Kidney glomerular epithelial cell (primary cell): Measurements from ENCODE around the gene ZNF783.
A peak's percentile ranks its signal among the peaks of the same experiment; 100 is the strongest.

Experiments used
- DNase-seq: peaks from one replicate; lab custom pipeline; 2025; lab: John Stamatoyannopoulos, UW

The ZNF783 gene

DNA sequence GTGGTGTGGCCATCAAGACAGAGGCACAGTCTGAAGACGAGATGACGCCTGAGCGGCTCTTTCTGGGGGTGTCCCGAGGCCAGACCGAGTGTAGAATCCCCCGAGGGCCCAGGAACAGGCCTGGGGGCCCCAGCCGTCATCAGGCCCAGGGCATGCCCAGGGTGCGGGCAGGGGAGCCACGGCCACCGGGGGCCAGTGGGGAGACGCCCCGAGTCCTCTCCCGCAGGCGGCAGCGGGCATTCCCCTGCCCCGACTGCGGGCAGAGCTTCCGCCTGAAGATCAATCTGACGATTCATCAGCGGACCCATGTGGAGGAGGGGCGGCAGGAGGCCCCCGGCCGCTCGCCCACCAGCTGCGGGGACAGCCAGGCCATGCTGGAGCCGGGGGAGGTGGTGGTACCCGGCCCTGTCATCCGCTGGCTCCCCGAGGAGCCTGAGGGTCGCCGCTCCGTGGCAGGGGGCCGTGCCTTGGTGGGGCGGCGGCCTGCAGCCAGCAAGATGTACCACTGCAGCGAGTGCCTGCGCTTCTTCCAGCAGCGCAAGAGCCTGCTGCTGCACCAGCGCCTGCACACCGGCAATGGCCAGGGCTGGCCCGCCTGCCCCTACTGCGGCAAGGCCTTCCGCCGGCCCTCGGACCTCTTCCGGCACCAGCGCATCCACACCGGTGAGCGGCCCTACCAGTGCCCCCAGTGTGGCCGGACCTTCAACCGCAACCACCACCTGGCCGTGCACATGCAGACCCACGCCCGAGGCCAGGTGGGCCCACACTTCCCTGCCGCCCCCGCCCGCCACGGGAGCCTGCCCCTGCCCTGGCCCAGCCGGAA is 19.7 kb downstream of the ZNF783 start:
- no peak for DNase-seq

DNA sequence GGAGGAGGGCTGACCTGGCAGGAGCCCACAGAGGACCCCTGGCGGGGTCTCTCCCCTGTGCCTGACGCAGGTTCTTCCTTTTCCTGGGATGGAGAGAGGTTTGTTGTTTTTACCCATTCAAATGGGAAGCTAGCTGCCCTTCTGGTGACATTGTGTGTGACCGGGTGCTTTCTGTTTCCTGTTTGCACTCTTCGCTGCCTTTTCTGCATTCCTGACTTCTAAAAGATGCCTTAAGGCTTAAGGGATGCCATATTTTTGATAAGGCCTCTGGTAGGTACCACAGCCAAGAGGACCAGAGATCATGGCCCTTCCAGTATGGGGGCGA is 20.3 kb downstream of the ZNF783 start:
- DNase-seq, result no peak

DNA sequence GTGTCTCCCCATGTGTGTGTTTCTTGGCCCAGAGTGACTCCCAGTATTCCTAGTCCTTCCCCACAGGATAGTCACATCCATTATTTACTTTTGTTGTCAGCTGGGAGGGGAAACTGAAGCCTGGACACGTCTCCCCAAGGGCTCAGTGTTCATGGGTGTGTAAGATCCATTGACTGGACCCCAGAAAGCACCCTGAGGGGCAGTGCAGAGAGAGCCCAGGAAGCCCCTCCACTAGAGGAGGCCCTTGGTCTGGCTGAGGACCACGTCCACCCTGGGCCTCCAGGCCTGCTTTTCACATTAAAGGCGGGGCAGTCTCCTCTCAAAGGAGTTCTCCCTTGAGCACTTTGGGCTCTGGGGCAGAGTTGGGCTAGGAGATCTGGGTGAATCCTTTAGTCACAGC is 21.3 kb downstream of the ZNF783 start:
- no peak for DNase-seq

DNA sequence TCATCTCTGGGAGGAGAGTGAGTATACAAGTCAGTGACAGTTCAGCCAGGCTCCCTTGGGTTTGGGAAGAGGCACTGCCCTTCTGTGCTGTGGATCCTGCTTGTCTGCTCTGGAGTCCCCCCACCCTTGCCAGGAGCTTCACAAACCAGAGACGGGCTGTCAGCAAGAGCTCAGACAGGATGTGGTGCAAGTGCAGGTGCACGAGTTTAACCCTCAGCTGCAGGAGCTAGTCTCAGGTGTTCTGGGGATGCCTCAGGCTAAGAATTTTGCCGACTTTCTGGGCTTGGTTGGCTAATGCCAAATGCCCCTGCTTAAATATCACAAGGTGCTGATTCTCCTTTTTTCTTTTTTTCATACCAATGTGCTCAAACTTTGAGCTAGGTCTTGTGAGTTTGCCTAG is 22.3 kb downstream of the ZNF783 start:
- DNase-seq, result no peak

DNA sequence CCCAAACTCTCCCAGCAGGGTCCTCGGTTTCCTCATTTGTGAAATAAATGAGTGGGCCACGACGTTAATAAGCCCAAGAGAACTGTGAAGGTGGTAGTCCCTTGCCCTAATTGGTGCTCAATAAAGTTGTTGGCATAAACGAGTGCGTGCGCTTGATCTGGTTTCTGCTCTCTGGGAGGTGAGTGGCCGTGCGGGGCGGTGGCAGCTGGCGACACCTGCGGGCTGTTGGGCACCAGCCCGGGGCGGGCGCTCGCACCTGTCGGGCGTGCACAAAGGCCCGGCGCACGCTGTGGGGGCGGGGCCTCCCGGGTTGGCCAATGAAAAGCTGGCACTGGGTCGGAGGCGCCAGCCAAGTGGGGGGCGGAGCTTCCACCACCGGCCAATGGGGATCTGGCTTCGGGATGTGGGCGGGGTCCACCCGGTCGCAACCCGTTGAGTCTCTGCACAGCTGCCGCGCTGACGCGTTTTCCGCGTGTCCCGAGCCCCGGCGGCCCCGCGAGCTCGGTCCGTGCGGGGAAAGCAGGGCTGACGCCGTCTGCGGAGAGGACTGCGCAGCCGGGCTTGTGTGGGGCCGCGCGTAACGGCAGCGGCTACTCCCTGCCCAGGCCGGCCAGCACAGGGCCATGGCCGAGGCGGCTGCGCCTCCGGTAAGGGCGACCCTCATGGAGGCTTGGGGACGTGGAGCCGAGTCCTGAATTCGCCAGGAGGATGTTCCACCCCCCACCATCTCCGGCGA is 23.0 kb downstream of the ZNF783 start:
- DNase-seq, result peak; percentile 87

DNA sequence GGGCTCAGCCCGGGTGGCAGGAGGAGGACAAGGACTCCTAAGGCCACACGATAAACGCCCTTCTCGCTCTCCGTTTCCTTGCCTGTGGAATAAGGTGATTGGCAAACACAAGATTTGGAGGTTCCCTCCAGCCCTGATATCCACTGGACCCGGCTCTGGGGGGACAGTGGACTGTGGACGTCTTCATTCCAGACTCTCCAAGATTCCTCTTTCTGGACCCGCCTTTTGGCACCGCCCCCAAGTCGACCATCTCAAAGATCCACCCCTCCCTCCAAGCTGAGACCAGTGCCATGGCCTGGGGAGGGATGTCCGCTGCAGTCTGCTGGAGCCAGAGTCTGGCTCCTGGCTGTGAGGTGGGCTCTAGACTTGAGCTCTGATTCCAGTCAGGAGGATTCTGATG is 23.6 kb downstream of the ZNF783 start:
- no peak for DNase-seq

DNA sequence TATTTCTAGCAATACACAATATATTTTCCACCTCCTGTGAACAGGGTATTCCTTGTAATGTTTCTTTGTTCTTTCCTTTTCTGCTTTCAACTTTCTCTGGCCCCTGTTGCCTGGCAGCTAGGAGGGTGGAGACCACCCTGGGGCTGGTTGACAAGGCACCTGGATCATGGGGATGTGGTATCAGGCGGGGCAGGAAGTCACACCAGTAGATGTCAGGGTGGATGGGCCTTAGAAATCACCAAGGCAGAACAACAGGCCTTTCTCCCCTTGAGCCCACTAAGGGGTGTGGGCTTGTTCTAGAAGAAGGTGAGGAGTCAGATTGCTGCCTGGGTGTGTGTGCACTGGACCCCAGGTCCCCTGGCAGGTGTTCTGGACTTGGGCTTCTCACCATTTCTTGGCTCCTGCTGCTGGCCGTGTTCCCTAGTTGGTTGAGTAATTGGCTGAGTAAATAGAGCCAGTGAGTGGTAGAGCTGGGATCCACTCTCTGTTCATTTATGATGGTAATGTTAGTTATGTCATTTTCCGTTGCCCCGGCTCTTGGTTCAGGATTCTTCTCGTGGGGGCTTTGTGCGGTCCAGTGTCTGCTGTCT is 24.9 kb downstream of the ZNF783 start:
- DNase-seq, result no peak

DNA sequence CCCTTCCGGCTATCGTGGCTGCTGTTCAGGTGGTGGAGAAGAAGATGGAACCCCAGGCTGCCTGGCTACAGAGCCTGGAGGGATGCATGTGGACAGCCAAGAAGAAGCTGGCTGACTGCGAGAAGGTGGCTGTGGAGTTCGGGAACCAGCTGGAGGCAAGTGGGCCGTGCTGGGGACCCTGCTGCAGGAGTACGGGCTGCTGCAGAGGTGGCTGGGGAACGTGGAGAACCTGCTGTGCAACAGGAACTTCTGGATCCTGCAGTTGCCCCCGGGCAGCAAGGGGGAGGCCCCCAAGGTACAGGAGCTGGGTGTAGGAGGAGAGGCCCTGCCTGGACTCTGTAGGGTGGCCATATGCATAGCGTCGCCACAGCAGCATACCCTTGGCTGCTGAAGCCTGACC is 25.6 kb downstream of the ZNF783 start:
- no peak for DNase-seq

DNA sequence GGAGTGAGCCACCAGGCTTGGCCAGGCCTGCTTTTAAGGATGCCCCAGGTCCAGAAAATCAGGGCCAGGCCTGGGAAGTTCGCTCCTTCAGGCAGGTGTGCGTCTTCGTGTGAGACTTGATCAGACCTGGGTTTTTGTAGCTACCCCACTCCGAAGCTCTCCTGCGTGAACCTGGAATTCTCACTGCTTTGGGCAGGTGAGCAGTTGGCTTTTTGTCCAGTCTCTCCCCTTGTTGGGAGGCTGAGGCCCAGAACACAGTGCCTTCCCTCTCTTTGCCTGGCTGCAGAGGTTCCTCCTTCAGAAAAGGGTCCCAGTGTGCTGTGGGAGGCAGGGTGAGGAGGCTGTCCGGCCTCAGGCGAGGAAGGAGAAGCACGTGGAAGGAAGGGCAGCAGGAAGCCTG is 27.3 kb downstream of the ZNF783 start:
- no peak for DNase-seq

DNA sequence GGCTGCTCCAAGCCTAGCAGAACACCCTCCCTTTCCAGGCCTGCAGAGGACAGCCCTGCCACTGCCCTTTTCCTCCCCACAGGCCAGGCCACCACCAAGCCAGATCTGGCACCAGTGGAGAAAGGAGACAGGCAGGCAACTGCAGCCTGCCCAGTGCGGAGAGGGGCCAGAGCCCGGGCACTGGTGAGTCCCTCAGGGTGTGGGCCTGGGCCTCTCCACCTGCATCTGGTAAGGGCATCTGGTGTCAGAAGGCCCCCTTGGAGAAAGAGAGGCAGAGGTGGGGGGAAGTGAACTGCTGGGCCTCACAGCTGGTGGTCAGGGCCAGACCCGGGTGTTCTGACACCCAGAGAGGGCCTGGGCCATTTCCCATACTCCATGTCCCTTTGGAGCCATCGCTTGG is 27.9 kb downstream of the ZNF783 start:
- DNase-seq, result no peak

DNA sequence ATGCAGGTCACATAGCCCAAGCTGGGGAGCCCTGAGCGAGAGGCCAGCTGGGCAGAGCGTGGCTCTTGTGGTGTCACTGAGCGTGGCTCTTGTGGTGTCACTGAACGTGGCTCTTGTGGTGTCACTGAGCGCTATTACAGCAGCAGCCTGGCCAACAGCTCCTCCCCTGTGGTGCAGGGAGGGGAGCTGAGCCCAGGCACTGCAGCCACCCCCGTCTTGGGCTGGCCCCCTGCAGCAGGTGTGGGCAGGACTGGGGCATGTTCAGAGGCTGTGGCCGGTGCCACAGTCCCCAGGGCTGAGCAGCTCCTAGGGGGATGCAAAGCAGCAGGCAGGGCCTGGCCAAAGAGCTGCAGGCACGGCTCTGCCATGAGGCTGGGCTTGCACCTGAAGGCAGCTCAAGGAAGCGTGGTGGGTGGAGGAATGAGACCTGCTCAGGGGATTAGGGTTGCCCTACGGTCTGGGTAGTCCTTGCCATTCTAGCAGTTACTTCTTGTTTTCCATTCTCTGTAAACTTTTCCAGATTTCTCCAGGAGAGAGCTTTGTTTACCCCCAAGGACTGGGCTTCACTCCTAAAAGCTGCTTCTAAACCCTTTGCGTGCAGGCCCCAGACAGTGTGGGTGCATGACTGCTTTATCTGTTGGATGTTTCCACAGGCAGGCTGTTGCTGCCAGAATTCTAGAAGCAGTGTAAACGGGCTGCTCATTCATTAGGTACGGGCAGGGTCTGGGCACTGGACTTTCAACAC is 29.2 kb downstream of the ZNF783 start:
- DNase-seq, result no peak

DNA sequence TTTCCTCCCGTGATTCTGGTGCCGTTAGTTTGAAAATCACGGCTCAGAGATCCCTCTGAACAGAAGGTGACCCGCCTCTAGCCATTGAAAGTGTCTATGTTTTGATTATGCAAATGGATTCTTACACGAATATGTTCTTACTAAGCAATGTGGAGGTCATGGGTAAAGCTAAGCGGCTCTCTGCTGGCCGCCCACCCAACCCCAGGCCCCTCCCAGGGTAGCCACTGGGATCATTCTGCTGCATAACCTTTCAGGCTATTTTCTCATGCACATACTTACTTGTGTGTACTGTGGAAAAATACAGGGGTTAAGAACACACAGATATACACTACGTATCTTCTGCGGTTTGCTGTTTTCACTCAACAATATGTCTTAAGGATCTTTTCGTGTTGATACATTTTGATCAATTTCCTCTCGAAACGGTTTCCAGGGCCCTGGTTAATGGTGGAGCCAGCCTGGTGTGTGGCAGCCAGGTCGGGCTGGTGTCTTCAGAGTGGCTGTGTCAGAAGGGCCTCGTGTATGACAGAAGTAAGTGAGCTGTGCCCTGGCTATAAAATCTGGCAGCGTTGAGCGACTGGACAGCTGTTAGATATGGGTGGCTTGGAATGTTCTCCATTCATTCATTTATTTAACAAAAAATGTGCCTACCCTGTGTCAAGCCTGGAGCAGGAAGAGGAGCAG is 29.9 kb downstream of the ZNF783 start:
- DNase-seq, result no peak

DNA sequence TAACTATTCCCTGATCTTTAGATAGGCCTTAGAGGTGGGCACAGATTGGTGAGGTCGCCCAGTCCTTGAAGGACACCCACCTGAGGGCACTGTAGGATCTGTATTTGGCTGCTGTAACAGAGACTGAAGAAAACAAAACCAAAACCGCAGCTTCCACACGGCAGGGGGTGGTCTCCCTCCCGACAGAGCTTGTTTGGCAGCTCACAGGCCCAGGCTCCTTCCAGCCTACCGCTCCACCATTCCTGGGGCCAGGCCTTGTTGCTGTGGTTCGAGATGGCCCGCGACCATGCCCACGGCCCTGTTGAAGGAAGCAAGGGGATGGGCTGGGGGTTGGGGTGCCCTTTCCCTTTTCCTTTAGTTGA is 30.4 kb downstream of the ZNF783 start:
- DNase-seq, result no peak

DNA sequence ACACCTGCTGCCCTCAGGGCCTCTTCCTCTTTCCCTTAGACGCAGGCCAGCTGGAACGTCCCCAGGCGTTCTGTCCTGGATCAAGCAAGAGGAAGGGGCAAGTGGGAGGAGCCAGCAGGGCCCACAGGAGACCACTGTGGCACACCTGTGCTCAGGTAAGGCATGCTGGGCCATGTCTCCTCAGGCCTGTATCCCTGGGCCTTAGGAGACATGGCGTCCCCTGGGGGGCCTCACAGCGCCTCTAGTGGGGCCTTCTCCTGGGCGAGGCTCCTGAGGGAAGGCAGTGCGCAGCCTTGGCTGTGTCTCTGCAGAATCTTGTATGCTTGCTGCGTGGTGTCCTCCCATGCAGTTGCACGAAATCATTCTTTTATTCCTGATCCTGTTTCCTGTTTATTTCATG is 31.3 kb downstream of the ZNF783 start:
- no peak for DNase-seq

DNA sequence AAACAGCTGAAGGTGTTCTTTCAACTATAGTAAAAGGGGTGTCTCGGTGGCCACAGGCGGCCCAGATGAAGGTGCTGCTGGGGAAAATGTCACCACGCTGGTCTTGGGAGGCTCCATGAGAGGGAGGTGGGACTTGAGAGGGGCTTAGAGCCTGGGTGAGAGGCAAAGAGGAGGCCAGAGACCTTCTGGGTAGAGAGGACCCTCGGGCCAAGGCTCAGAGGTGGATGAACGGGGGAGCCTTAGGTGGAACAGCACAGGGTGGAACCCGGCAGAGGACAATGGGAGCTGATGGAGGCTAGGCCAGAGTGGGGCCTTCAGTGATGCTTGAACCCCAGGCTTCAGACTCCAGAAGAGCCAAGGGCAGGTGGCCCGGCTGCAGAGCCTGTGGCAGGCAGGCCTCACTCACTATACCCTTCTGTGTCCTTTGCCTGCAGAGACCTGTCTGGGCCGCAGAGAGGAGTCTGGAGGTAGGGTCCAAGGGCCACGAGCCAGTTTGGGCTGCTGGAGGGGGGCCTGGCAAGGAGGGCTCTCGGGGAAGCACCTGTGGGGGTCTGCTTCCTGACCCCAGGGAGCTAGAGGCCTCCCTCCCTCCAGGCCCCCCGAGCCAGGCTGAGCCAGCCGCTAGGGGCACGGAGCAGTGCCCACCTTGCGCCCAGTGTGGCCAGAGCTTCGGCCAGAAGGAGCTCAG is 32.1 kb downstream of the ZNF783 start:
- DNase-seq, result no peak

DNA sequence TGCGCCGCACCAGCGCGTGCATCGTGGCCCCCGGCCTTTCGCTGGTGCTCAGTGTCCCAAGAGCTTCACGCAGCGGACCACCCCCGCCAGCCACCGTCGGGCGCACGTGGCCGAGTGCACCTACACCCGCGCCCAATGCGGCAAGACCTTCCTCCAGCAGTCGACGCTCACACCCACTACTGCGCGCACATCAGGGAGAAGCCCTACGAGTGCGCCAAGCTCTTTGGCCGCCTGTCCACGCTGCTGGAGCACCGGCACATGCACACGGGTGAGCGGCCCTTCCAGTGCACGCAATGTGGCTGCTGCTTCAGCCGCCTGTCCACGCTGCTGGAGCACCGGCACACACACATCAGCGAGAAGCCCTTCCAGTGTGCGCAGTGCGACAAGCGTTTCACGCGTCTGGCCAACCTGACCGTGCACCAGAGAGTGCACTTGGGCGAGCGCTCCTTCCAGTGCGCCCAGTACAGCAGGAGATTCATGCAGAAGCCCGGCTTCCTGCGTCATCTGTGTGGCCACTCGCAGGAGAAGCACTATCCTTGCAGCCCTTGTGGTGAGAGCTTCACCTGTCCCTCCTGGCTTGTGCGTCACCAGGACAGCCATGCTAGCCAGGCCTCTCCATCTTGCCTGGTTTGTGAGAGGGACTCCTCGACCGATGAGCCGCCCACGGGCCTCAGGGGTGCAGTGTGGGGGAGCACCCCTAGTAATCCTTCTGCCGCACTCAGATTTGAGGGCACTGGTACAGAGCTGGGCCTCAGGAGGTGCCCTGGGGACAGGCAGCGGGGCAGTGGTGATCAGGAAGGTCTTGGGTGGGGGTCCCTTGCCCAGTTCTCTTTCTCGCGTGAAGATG is 32.9 kb downstream of the ZNF783 start:
- DNase-seq, result no peak

DNA sequence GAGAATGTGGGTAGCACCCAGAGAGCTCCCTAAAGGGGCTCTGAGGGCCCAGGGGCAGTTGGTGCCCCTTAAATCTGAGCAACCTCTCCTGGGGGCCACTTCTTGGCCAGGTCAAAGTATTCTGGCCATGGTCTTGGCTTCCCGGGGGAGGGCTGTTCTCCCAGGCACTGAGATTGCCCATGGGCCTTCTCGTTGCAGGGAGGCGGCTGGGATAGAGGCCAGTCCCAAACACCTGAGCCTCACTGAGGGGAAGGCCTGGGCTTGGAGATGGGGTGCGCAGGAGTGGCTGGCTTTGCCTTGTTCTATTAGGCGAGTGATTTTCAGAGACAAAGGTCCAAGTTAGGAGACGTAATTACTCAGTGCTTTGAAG is 33.5 kb downstream of the ZNF783 start:
- DNase-seq, result no peak

DNA sequence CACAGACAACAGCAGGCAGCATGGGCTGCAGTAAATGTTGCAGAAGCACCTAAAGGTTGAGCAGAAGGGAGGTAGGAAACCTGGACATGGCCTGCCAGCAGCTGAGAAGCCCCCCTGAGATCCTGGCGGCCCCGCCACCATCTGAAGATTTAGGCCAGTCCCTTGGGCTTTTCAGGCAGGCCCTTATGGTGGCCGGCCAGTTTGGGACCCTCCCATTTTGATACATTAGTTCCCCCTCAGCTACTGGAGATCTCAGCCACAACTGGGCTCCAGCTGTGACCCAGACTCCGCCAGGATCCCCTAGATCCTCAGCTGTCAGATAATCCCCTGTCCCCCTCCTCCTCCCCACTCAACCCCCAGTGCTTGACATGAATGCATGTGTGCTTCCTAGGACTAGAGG is 34.4 kb downstream of the ZNF783 start:
- DNase-seq, result no peak

DNA sequence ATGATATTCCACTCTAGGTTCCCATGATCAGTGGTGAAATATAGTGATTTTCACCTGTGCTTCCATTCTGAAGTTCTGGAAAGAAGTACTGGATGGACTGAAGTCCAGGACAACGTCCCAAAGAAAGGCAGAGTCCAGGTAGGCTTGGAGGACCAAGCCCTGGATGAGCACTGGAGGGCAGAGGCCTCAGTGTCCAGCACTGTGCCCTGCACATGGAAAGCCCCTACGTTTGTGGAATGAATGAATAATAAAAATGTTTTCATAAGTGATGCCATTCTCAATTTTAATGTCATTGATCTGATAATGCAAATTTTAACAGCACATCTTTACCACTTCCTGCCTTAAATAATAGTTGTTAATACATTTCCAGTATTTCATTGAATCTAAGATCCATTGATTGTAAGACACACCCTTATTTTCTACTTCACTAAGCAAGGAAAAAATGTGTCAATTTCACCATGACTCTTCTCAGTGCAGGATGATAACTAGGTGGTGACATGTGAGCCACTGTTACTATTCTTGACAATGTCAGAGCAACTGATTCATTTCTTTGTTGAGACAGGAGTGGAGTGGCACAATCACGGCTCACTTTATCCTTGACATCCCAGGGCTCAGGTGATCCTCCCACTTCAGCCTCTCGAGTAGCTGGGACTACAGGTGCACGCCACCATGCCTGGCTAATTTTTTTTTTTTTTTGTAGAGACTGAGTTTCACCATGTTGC is 35.2 kb downstream of the ZNF783 start:
- no peak for DNase-seq
